Activated T-cell treated with anti-CD3 and anti-CD28 coated beads for 48 hours (primary cell): ENCODE measurements around the gene BUB1B.

Experiments used
- DNase-seq: peaks from one replicate; pipeline ENCODE4 v3.0.0-alpha.2; 2020; ENCODE audit warnings: low read depth

The BUB1B gene

GRCh38 chr15:40183636-40184463 lies 23.0 kb downstream of the BUB1B start:
- no peak for DNase-seq

- no peak for DNase-seq
These were observed 29.7 kb downstream of the BUB1B start for GRCh38 chr15:40190591-40190990.

DNA sequence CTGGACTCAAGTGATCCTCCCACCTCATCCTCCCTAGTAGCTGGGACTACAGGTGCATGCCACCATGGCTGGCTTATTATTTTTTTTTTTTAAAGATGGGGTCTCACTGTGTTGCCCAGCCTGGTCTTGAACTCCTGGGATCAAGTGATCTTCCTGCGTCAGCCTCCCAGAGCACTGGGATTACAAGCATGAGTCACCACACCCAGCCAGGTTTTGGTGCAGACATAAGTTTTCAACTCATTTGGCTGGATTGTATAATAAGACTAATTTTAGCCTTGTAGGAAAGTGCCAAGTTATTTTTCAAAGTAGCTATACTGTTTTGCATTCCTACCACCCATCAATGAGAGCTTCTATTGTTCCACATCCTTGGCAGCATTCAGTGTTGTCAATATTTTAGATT lies 32.1 kb downstream of the BUB1B start:
- DNase-seq, result no peak

DNA sequence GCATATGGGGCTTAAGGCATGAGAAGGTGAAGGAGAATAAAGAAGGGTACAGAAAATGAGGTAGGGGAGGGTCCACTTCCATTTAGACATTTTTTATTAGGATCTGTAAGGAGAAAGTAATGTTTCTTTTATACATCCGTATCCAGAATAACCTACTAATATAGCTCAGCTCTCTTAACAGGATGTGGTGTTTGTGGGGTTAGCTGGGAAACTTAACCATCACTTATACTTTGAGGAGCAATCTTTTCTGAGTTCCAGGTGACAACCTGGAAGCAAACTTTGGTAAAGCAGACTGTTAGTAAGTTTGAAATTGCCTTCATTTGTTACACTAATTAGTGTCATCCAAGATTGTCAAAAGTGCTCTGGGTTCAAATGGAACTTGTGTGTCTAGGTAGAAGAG lies 36.6 kb downstream of the BUB1B start:
- DNase-seq, result no peak

DNA sequence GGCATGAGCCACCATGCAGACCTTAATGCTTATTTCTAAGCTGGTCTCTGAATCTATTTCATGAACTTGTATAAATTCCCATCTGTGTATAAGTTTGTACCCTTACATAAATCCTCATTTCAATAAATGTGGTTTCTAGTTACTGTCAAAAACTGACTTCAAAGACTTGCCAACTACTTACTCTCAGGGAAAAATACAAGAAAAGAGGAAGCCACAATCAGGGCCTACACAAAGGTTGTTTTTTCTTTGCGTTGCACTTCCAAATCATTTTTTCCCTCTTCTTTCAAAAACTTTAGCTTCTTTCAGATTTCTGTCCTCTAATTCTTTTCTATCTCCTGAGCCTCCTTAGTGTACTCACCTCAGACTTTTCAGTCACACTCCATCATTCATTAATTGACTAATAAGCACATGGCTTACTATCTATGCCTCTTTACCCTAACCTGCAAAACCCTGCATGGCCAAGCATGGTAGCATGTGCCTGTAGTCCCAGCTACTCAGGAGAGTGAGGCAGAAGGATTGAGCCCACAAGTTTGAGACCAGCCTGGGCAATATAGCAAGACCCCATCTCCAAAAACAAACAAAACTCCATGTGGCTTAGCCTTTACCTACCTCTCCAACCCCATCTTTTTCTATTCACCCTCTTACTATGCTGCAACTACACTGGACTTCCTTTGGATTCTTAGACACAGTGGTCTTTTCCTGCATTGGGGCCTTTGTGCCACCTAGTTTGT lies 37.7 kb downstream of the BUB1B start:
- DNase-seq, result no peak

DNA sequence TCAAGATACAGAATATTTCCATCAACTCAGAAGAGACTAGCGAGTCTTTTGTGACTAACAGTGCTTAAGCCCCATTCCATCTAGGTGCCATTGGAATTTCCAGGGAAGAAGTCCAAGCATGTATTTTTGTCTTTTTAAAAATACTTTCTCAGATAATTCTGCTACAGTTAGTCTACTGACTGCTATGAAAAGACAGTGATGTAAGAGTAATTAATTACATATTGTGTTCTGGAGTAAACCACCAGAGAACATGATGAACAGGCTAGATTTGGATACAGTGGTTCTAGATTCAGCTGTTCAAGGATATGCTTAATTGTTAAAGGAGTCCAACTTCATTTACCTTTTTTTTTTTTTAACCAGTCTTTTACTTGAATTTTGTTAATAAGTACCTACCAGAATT lies 43.2 kb downstream of the BUB1B start:
- DNase-seq, result no peak

DNA sequence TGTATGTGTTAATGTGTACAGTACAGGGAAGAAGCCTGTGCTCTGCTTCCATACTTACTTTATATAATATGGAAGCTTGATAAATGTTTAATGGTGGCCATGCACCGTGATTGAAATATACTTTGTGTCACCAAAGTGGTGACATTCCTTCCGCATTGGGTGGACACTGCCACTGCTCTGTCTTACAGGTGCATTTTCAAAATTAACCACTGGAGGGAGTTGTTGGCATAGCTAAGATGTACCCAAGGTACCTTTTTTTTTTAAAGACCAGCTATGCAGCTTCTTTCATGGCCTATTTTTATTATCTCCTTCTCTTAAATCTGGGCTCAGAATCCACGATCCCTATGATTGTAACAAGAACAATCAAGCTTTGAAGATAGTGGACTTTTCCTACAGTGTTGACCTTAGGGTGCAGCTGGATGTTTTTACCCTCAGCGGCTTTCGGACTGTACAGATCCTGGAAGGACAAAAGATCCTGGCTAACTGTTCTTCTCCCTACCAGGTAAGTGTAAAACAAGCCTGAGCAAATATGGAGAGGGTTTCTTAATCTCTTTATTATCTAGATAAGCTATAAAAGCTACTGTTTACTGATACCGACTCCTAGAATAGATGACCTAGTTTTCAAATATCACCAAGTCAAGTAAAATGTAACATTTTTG lies 56.4 kb downstream of the BUB1B start:
- no peak for DNase-seq

DNA sequence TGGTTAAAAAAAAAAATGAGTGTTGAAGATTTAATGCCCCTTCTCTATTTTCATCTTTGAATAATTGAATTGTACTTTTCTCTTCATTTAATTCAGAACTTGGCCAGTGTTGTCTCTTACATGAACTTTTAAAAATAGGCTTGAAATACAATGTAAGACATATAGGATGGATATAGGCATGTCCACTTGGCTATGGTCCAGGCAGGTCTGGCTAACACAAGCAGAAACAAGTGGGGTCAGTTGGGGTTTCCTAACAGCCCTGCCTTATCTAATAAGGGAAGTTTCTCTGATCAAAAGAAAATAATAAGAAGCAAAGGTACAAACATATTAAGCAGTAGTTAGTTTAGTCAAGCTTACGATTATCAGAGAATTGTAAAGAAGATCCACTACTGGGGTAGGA lies 58.9 kb downstream of the BUB1B start:
- DNase-seq, result no peak

GRCh38 chr15:40222131-40222530 lies 61.3 kb downstream of the BUB1B start:
- no peak for DNase-seq

- DNase-seq, result no peak
These were observed 65.9 kb downstream of the BUB1B start for GRCh38 chr15:40226736-40227135.

GRCh38 chr15:40229316-40229715 lies 68.4 kb downstream of the BUB1B start:
- no peak for DNase-seq

GRCh38 chr15:40229956-40230355 lies 69.1 kb downstream of the BUB1B start:
- DNase-seq, result no peak

- no peak for DNase-seq
These were observed 71.8 kb downstream of the BUB1B start for GRCh38 chr15:40232625-40233070.

DNA sequence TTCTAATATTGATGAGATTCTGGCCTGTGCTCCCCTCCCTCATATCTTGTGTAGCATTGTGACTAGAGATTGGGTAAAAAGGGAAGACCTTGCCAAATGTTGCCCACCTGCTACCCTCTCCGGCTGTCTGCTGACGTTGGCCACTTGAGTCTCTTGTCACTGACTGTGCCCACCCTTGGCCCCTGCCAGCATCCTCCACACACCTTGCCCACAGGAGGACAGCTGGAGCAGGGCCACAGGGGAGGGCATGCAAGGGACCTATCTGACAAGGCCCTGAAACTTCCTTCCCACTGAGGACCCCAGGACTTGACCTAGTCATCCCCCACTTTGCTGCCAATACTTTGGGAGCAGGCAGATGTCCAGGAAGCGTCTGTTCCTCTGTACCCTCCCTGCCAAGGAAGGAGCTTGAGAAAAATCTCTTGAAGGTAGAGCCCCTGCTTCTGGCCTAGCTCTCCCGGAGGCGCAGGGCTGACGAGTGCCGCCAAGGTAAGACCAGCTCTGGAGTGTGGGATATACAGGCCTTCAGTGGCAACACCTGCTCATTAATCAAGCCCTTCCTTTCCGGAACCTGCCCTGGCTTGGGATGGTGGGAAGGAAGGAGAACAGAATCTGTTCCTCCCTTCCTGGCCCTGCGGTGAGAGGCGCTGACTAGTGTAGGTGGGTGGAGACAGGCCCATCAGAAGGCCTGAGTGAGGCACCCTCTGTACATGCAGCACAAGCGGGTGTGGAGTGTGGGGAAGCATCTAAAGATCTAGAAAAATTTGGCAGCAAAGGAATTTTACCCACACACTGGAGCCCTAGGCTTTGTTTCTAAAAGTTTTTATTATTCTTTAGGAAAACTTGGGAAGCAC lies 73.1 kb downstream of the BUB1B start:
- DNase-seq, result no peak

GRCh38 chr15:40234783-40235182 lies 73.9 kb downstream of the BUB1B start:
- DNase-seq, result no peak

DNA sequence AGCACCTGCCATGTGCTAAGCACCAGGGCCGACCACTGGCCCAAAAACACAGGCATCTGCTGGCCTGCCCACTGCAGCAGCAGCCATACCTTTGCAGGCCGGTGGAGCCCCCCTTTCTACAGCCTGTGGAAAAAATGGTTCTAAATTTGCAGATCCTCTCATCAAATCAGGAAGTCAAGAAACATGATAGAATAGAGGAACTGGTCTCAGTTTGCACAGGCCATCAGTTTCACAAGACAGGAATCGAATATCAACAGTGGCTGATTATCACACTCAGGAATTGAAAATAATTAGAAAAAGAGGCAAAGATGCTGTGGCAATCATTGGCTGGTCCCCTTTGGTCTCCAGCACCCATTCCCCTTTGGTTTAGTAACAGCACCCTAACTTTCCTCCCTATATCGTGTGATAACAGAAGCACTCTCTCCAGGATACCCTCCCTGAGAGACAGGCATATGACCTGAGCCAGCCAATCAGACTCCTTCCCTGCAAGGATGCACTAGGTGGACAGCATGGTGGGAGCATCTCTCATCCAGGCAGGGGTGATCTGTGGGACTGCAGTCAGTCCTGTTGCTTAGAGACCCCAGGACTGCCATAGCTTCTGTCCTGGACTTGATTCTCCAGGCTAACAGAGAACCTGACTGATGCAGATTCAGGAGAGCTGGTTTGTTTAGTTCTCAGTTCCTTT lies 74.5 kb downstream of the BUB1B start:
- no peak for DNase-seq

GRCh38 chr15:40238532-40239403 lies 77.9 kb downstream of the BUB1B start, which contains the start of gene PAK6:
Gene PAK6, plus strand, starts transcription at chr15:40239063. Its CDS starts 25,723 bp downstream, at chr15:40264786.
- DNase-seq, result peak; percentile 53

GRCh38 chr15:40239404-40239692 lies 78.5 kb downstream of the BUB1B start:
- DNase-seq, result no peak

GRCh38 chr15:40239693-40240618 lies 79.1 kb downstream of the BUB1B start:
- no peak for DNase-seq
